ENCODE results near the gene KIAA1328.

DNA sequence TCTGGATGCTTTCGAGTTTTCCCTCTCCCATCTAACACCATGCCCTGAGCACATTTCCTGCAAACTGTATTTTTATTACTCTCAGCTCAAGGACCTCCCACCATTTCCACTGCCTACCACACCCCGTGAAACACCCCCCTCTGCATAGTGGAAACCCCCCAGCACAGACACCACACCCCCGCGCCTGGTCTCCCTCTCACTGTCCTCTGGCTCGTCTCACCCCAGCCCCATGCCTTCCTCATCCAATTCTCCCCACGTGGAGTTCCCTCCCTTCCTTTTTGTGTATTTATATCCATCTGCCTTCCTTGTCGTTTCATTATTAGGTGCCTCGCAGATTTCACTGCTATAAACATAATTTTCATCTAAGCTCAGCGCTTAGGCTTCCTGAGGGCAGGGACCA is 429.2 kb downstream of the KIAA1328 start:
- TF ChIP-seq, protein P1, sequence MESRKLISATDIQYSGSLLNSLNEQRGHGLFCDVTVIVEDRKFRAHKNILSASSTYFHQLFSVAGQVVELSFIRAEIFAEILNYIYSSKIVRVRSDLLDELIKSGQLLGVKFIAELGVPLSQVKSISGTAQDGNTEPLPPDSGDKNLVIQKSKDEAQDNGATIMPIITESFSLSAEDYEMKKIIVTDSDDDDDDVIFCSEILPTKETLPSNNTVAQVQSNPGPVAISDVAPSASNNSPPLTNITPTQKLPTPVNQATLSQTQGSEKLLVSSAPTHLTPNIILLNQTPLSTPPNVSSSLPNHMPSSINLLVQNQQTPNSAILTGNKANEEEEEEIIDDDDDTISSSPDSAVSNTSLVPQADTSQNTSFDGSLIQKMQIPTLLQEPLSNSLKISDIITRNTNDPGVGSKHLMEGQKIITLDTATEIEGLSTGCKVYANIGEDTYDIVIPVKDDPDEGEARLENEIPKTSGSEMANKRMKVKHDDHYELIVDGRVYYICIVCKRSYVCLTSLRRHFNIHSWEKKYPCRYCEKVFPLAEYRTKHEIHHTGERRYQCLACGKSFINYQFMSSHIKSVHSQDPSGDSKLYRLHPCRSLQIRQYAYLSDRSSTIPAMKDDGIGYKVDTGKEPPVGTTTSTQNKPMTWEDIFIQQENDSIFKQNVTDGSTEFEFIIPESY (CRISPR knock-in tag; IDR thresholded peaks at IDR 0.05), result no peak
- TF ChIP-seq SPI1 (IDR thresholded peaks at IDR 0.05; ENCODE audit: borderline replicate concordance, low read depth, low read length), result no peak
- TF ChIP-seq, protein P2, sequence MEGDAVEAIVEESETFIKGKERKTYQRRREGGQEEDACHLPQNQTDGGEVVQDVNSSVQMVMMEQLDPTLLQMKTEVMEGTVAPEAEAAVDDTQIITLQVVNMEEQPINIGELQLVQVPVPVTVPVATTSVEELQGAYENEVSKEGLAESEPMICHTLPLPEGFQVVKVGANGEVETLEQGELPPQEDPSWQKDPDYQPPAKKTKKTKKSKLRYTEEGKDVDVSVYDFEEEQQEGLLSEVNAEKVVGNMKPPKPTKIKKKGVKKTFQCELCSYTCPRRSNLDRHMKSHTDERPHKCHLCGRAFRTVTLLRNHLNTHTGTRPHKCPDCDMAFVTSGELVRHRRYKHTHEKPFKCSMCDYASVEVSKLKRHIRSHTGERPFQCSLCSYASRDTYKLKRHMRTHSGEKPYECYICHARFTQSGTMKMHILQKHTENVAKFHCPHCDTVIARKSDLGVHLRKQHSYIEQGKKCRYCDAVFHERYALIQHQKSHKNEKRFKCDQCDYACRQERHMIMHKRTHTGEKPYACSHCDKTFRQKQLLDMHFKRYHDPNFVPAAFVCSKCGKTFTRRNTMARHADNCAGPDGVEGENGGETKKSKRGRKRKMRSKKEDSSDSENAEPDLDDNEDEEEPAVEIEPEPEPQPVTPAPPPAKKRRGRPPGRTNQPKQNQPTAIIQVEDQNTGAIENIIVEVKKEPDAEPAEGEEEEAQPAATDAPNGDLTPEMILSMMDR (IDR thresholded peaks at IDR 0.05 in 2 of 3, conservative IDR thresholded peaks at IDR 0.05 in 1 of 3; ENCODE audit: insufficient read depth in 2 of 3, low read depth in 1 of 3, low read length in 3 of 3), result no peak
- no peak for TF ChIP-seq GABPB2 (CRISPR knock-in tag; conservative IDR thresholded peaks at IDR 0.05)
- no peak for TF ChIP-seq NR3C1 (CRISPR knock-in tag; IDR thresholded peaks at IDR 0.05)
- TF ChIP-seq NFIC (IDR thresholded peaks at IDR 0.05), result no peak
- no peak for TF ChIP-seq JUNB (CRISPR knock-in tag; conservative IDR thresholded peaks at IDR 0.05)
- TF ChIP-seq ZNF253 (CRISPR knock-in tag; conservative IDR thresholded peaks at IDR 0.05), result no peak
- TF ChIP-seq BHLHE40 (IDR thresholded peaks at IDR 0.05; ENCODE audit: low read length), result no peak
- TF ChIP-seq, protein P3, sequence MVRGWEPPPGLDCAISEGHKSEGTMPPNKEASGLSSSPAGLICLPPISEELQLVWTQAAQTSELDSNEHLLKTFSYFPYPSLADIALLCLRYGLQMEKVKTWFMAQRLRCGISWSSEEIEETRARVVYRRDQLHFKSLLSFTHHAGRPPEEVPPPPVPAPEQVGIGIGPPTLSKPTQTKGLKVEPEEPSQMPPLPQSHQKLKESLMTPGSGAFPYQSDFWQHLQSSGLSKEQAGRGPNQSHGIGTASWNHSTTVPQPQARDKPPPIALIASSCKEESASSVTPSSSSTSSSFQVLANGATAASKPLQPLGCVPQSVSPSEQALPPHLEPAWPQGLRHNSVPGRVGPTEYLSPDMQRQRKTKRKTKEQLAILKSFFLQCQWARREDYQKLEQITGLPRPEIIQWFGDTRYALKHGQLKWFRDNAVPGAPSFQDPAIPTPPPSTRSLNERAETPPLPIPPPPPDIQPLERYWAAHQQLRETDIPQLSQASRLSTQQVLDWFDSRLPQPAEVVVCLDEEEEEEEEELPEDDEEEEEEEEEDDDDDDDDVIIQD (CRISPR knock-in tag; IDR thresholded peaks at IDR 0.05), result no peak

All from K562 (cell line).